Measurements from ENCODE around the gene ZNF738. TPM values are rescaled to one million over a fixed set of nuclear protein-coding genes. Genes with fewer than 3 reads are reported as not detected.

The ZNF738 gene
- total and polyA plus RNA-seq, 2 of the 13 experiments (the other 11 are each of a cell fraction or from before 2014, with no cell fraction given): 2.7 to 5.3 TPM

GRCh38 chr19:21321134-21321533 lies 37.7 kb upstream of the ZNF738 start:
- intact Hi-C loops (cut with micrococcal nuclease; ENCODE audit: unreplicated experiment): loop anchor here (10.0 kb wide), 1 partner anchor 444 kb away; the partner anchor contains the start of gene ZNF100
- POLR2A ChIA-PET: interaction anchor here (0.7 kb wide), 1 partner anchor 8 kb away, joined by 3 read pairs; the partner anchor contains the start of gene ZNF708

More at GRCh38 chr19:21321134-21321533, 37.7 kb upstream of the ZNF738 start:
- Histone ChIP-seq H3K4me2 (ENCODE audit: low read depth, low read length) (no peak overlapping the region), H3K79me2 (ENCODE audit: insufficient read depth, low read length) (peaks cover 23% of the 10 kb centered on the region), H4K20me1 (ENCODE audit: insufficient read depth, low read length) (no peaks in the 10 kb centered on the region), H3K4me1 (ENCODE audit: insufficient read depth, low read length) (peaks cover 23% of the 10 kb centered on the region), H3K4me3 (replicated peaks in 1 of 3; ENCODE audit: insufficient read depth in 1 of 3, low read depth in 2 of 3, low read length in 3 of 3) (no peak overlapping the region), H3K27ac (ENCODE audit: extremely low read length, insufficient read depth, low read length) (no peak overlapping the region), H3K27me3 (ENCODE audit: control insufficient read depth in 1 of 2, insufficient read depth in 2 of 2, low read length in 2 of 2) (no peaks in the 10 kb centered on the region), H3K9me3 (ENCODE audit: low read length) (no peaks in the 10 kb centered on the region), H3K9ac (ENCODE audit: insufficient read depth, low read depth, low read length) (no peak overlapping the region), H2AFZ (ENCODE audit: low read length) (no peak overlapping the region), H3K36me3 (replicated peaks in 1 of 2; ENCODE audit: control insufficient read depth in 1 of 2, insufficient read depth in 2 of 2, low read length in 2 of 2) (0 out of 5 replicates have a peak, but pooled peaks cover 0 to 4% of the 10 kb centered on the region in 2 experiments)
- no peak for FAIRE-seq
- CTCF ChIA-PET (ENCODE audit: low intra/inter-chr PET ratio, low total read pairs): no interaction called here
- 78% methylated on average over 4 of the region's 4 CpGs for WGBS (ENCODE audit: low lambda C conversion rate)
- no peak for ATAC-seq
- DNase-seq (ENCODE audit: low spot score): no peak
- in situ Hi-C loops (cut with HindIII; ENCODE audit: extremely low pct_ligation_motif_present, low pct_unique_long_range_greater_than_20kb): no loop called here
- no TSS peak for BruUV-seq (replicated peaks)
- TF ChIP-seq ZNF597 (CRISPR knock-in tag; IDR thresholded peaks at IDR 0.05) (no peak), ZBTB4 (CRISPR knock-in tag; IDR thresholded peaks at IDR 0.05; ENCODE audit: borderline replicate concordance) (no peak), ZNF12 (CRISPR knock-in tag; IDR thresholded peaks at IDR 0.05) (no peak), SNAPC5 (CRISPR knock-in tag; IDR thresholded peaks at IDR 0.05; ENCODE audit: borderline replicate concordance) (no peak), ZNF850 (CRISPR knock-in tag; conservative IDR thresholded peaks at IDR 0.05) (no peak), MYC (CRISPR knock-in tag; IDR thresholded peaks at IDR 0.05; ENCODE audit: borderline replicate concordance) (no peak), POGZ (CRISPR knock-in tag; IDR thresholded peaks at IDR 0.05) (no peak)

All from HepG2 (cell line).